ENCODE measurements around the gene ALDH18A1.
A peak's percentile ranks its signal among the peaks of the same experiment; 100 is the strongest.

- TF ChIP-seq CTCF (IDR thresholded peaks at IDR 0.05; ENCODE audit: insufficient read depth, low read length) (peak; percentile 91), POLR2AphosphoS5 (IDR thresholded peaks at IDR 0.05; ENCODE audit: low read depth) (peak; percentile 68)
Measured at GRCh38 chr10:95693668-95694534, 37.4 kb upstream of the ALDH18A1 start, which contains the start of gene TCTN3.

Data from HL-60 (cell line).